Cardiac muscle cell (in vitro differentiated cells and primary cell): ENCODE measurements around the gene XPO6. TPM values are rescaled to one million over a fixed set of nuclear protein-coding genes. Genes with fewer than 3 reads are reported as not detected.

Experiments used
- DNase-seq, 2 donors: peaks; one replicate each; pipeline versions ENCODE4 v3.0.0 to v3.0.0-alpha.2; 2010 to 2017; ENCODE audit warnings: low read depth in 1 of 2, low spot score in 1 of 2
- H3K27ac ChIP-seq: fragments of 200-600 bp; sonication (generic); 2 replicates; pipeline ENCODE4 v1.5.1; 2016
- H3K27me3 ChIP-seq: fragments of 200-600 bp; sonication (generic); 2 replicates; pipeline ENCODE4 v1.6.0; 2016; ENCODE audit warnings: control low read depth
- H3K36me3 ChIP-seq: fragments of 200-600 bp; sonication (generic); 2 replicates; pipeline ENCODE4 v1.5.1; 2016; ENCODE audit warnings: control low read depth
- H3K4me1 ChIP-seq: fragments of 200-600 bp; sonication (generic); 2 replicates; pipeline ENCODE4 v1.8.1; 2017; ENCODE audit warnings: low read depth, mild to moderate bottlenecking, mixed run types
- H3K4me3 ChIP-seq: fragments of 200-600 bp; sonication (generic); 2 replicates; pipeline ENCODE4 v1.5.1; 2016; ENCODE audit warnings: mild to moderate bottlenecking
- H3K9me3 ChIP-seq: fragments of 200-600 bp; sonication (generic); 2 replicates; pipeline ENCODE4 v1.5.1; 2017; ENCODE audit warnings: low read depth, mild to moderate bottlenecking, control low read depth
- CTCF ChIP-seq: IDR thresholded peaks from 2 replicates; pipeline ENCODE4 v1.5.1; 2012; ENCODE audit warnings: low read depth, mild to moderate bottlenecking, low read length
- polyA plus RNA-seq: library from polyadenylated mRNA; unstranded; fragments of >200 nt; fragmentation: Nextera tagmentation; extraction: Ambion mirVana; gene quantifications from 2 replicates; pipeline ENCODE4 v1.2.1, GENCODE V29; 2016
- total RNA-seq: library from RNA; depleted of rRNA; stranded (reverse); fragments of >200 nt; gene quantifications from 2 replicates; pipeline ENCODE4 v1.2.3, GENCODE V29; 2016

XPO6 gene
- total and polyA plus RNA-seq, 2 experiments from 2014 or later: 34.8 to 79.8 TPM

GRCh38 chr16:28092721-28093384, 118.9 kb downstream of the XPO6 start:
- H3K27me3 ChIP-seq: no peaks in the 10 kb centered on the region
- H3K4me1 ChIP-seq: peaks cover 6% of the 10 kb centered on the region
- H3K9me3 ChIP-seq: no peaks in the 10 kb centered on the region
- no peaks in the 10 kb centered on the region for H3K36me3 ChIP-seq
- no peak overlapping the region for H3K27ac ChIP-seq
- TF ChIP-seq CTCF: no peak
- DNase-seq: no peak
- H3K4me3 ChIP-seq: no peak overlapping the region

- TF ChIP-seq CTCF: no peak
Observed at GRCh38 chr16:28091656-28092055, 120.1 kb downstream of the XPO6 start.

GRCh38 chr16:28090646-28091377, 121.0 kb downstream of the XPO6 start:
- no peak overlapping the region for H3K4me3 ChIP-seq
- H3K27ac ChIP-seq: no peak overlapping the region
- H3K4me1 ChIP-seq: peaks cover 6% of the 10 kb centered on the region
- no peaks in the 10 kb centered on the region for H3K36me3 ChIP-seq
- no peaks in the 10 kb centered on the region for H3K27me3 ChIP-seq
- no peaks in the 10 kb centered on the region for H3K9me3 ChIP-seq
- peak; percentile 23 for TF ChIP-seq CTCF
- DNase-seq: no peak

More at GRCh38 chr16:28091656-28092055, 120.1 kb downstream of the XPO6 start:
- Histone ChIP-seq H3K4me1 (peaks cover 6% of the 10 kb centered on the region), H3K4me3 (no peak overlapping the region), H3K36me3 (no peaks in the 10 kb centered on the region), H3K27ac (no peak overlapping the region), H3K27me3 (no peaks in the 10 kb centered on the region), H3K9me3 (no peaks in the 10 kb centered on the region)
- no peak for DNase-seq

DNA sequence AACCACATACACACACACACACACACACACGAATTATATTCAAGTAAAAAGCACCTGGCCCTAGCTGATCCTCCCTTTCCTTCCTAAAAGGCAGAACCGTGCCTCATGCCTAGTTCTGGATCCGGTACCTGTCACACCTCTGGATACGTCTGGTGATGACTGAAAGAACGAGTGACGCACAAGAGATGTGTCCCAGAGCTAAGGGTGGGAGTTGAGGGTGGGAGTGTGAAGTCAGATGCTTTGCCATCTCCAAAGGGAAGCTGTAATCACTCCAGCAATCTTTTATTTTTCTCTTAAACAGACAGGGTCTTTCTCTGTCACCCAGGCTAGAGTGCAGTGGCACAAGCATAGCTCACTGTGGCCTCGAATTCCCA, 121.8 kb downstream of the XPO6 start:
- H3K27me3 ChIP-seq: no peaks in the 10 kb centered on the region
- peaks cover 6% of the 10 kb centered on the region for H3K4me1 ChIP-seq
- no peak overlapping the region for H3K27ac ChIP-seq
- no peak for DNase-seq
- TF ChIP-seq CTCF: no peak
- no peaks in the 10 kb centered on the region for H3K9me3 ChIP-seq
- no peaks in the 10 kb centered on the region for H3K36me3 ChIP-seq
- no peak overlapping the region for H3K4me3 ChIP-seq

- no peaks in the 10 kb centered on the region for H3K36me3 ChIP-seq
- H3K27me3 ChIP-seq: no peaks in the 10 kb centered on the region
- no peaks in the 10 kb centered on the region for H3K9me3 ChIP-seq
- H3K4me3 ChIP-seq: no peak overlapping the region
- no peak for DNase-seq
- no peak overlapping the region for H3K27ac ChIP-seq
- TF ChIP-seq CTCF: no peak
- H3K4me1 ChIP-seq: peaks cover 6% of the 10 kb centered on the region
Observed at GRCh38 chr16:28089205-28089991, 122.4 kb downstream of the XPO6 start.
